ENCODE measurements around the gene PKNOX2. TPM values are rescaled to one million over a fixed set of nuclear protein-coding genes. Genes with fewer than 3 reads are reported as not detected.

PKNOX2 gene
- total and polyA plus RNA-seq, 2 of the 8 experiments (the other 6 are each of a cell fraction or from before 2014, with no cell fraction given), result 2.0 TPM

GRCh38 chr11:125228993-125229392 is 64.4 kb downstream of the PKNOX2 start (continued):
- TF ChIP-seq SAP30 (IDR thresholded peaks at IDR 0.05; ENCODE audit: insufficient read depth, insufficient replicate concordance, low read length) (no peak), EP300 (IDR thresholded peaks at IDR 0.05; ENCODE audit: borderline replicate concordance in 1 of 2, low read depth in 2 of 2, low read length in 2 of 2) (no peak), NRF1 (IDR thresholded peaks at IDR 0.05; ENCODE audit: low read depth, low read length) (no peak), HDAC6 (IDR thresholded peaks at IDR 0.05; ENCODE audit: low read depth, low read length) (no peak), SP1 (IDR thresholded peaks at IDR 0.05; ENCODE audit: low read depth, low read length) (no peak), CTBP2 (IDR thresholded peaks at IDR 0.05; ENCODE audit: borderline replicate concordance, insufficient read depth, insufficient read length, low read length) (no peak), RBBP5 (IDR thresholded peaks at IDR 0.05; ENCODE audit: borderline replicate concordance, low read depth, low read length) (0 out of 2 replicates have a peak, but pooled peaks have one; percentile 21), RFX5 (IDR thresholded peaks at IDR 0.05; ENCODE audit: borderline replicate concordance, low read depth, low read length) (no peak), JUND (IDR thresholded peaks at IDR 0.05; ENCODE audit: low read length) (peak; percentile 50; the same call in 1 of the 2 replicates), CBX8 (IDR thresholded peaks at IDR 0.05; ENCODE audit: borderline replicate concordance, low read depth, low read length) (no peak), RNF2 (IDR thresholded peaks at IDR 0.05; ENCODE audit: borderline replicate concordance, low read depth, low read length, missing control alignments, poor library complexity, severe bottlenecking) (no peak)

All from H1 (cell line).